AG04449 (cell line): Measurements from ENCODE around the gene OR1L6.
A peak's percentile ranks its signal among the peaks of the same experiment; 100 is the strongest.

Source experiments
- CTCF ChIA-PET: fragments of 350-600 bp; formaldehyde crosslinking; extraction: SDS; loops from one replicate; lab custom pipeline; 2021; ENCODE audit warnings: antibody characterized with exemption; lab: Yijun Ruan, JAX
- POLR2A ChIA-PET: fragments of 400-600, 350-600 bp; formaldehyde crosslinking; extraction: SDS; loops from one replicate; lab custom pipeline; 2020; ENCODE audit warnings: antibody characterized with exemption, inconsistent platforms; lab: Yijun Ruan, JAX
- DNase-seq: peaks from one replicate; pipeline ENCODE4 v3.0.0-alpha.2; 2010; ENCODE audit warnings: low read depth, low spot score
- H3K4me3 ChIP-seq: 2 replicates; pipeline ENCODE4 v1.5.1; 2011; ENCODE audit warnings: low read depth, mild to moderate bottlenecking, control low read depth, low read length
- TF ChIP-seq, protein P1 (sequence below): IDR thresholded peaks from one replicate; pipeline ENCODE4 v1.5.1; 2011; ENCODE audit warnings: mild to moderate bottlenecking, moderate library complexity, low read length, control low read depth, inconsistent platforms; ENCODE audit not compliant: insufficient read depth; ENCODE audit errors: missing control alignments

The OR1L6 gene

DNA sequence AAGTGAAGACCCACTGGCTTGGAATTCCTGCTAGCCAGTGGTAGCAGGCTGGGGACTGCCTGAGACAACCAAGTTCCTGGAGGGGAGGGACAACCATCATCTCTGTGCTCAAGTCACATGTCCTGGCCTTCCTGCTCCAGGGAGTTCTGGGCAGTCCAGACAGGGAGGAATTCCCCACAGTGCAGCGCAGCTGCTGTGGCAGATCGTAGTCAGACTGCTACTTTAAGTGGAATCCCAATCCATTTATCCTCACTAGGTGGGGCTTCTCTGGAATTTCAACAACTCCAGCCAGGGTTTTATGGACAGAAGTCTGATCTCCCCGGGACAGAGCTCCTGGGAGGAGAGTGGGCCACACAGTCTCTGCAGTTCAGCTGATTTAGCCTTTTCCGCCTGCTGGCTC is 25.7 kb downstream of the OR1L6 start:
- TF ChIP-seq, protein P1, sequence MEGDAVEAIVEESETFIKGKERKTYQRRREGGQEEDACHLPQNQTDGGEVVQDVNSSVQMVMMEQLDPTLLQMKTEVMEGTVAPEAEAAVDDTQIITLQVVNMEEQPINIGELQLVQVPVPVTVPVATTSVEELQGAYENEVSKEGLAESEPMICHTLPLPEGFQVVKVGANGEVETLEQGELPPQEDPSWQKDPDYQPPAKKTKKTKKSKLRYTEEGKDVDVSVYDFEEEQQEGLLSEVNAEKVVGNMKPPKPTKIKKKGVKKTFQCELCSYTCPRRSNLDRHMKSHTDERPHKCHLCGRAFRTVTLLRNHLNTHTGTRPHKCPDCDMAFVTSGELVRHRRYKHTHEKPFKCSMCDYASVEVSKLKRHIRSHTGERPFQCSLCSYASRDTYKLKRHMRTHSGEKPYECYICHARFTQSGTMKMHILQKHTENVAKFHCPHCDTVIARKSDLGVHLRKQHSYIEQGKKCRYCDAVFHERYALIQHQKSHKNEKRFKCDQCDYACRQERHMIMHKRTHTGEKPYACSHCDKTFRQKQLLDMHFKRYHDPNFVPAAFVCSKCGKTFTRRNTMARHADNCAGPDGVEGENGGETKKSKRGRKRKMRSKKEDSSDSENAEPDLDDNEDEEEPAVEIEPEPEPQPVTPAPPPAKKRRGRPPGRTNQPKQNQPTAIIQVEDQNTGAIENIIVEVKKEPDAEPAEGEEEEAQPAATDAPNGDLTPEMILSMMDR = no peak
- ChIA-PET POLR2A (no interaction called here), CTCF (no interaction called here)
- no peak overlapping the region for H3K4me3 ChIP-seq
- no peak for DNase-seq

DNA sequence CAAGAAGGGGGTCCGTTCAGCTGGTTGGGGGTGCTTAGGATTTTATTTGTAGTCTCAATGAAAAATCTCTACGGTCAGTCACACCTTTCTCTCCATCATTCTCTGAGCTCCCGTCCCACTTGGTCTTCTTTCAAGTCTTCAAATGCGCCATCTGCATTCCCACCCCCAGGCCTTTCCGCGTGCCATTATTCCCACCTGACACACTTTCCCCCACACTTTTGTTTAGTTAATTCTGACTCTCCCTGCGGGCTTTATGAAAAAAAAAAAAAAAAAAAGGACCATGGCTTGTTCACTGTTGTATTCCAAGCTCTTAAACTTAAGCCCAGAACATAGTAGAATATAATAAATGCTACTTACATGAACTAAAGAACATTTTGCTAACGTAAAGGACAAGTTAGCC is 34.9 kb downstream of the OR1L6 start:
- ChIA-PET POLR2A (no interaction called here), CTCF (interaction anchor here (0.6 to 1.6 kb wide), 2 partner anchors 277 to 427 kb away, joined by 3 to 4 read pairs; no protein-coding TSS in a partner anchor)
- H3K4me3 ChIP-seq = no peak overlapping the region
- TF ChIP-seq, protein P1 = no peak
- no peak for DNase-seq

GRCh38 chr9:122777935-122778627 is 36.0 kb downstream of the OR1L6 start:
- ChIA-PET POLR2A (no interaction called here), CTCF (interaction anchor here (1.6 to 2.1 kb wide), 2 partner anchors 32 to 278 kb away, joined by 4 to 5 read pairs; no protein-coding TSS in a partner anchor)
- H3K4me3 ChIP-seq = no peak overlapping the region
- DNase-seq = peak; percentile 12
- TF ChIP-seq, protein P1 = no peak

GRCh38 chr9:122779181-122779580 is 37.1 kb downstream of the OR1L6 start:
- TF ChIP-seq, protein P1 = no peak
- POLR2A ChIA-PET = no interaction called here
- CTCF ChIA-PET = interaction anchor here (2.1 kb wide), 1 partner anchor 31 kb away, joined by 5 read pairs; no protein-coding TSS in a partner anchor
- H3K4me3 ChIP-seq = no peak overlapping the region
- DNase-seq = no peak

DNA sequence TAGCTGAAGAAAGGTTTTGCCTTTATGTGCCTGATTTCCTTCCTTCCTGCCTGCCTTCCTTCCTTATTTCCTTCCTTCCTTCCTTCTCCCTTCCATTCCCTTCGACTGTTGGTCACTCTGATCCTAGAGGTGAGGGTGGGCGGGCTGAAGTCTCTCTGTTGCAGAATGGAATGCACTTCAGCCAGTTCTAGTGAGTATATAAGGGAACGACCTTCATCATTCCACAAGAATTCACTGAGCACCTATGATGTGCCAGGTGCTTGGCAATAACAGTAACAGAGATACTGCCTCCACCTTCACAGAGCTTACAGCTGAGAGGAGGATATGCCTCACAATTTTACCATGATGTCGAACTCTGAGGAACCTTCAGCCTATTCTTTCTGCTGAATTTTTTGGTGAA is 37.9 kb downstream of the OR1L6 start:
- ChIA-PET POLR2A (no interaction called here), CTCF (no interaction called here)
- no peak for DNase-seq

GRCh38 chr9:122781671-122782070 is 39.6 kb downstream of the OR1L6 start:
- ChIA-PET CTCF (no interaction called here), POLR2A (no interaction called here)
- TF ChIP-seq, protein P1 = no peak
- no peak for DNase-seq
- H3K4me3 ChIP-seq = no peak overlapping the region

More for the DNA sequence above, 37.9 kb downstream of the OR1L6 start:
- TF ChIP-seq, protein P1 = no peak
- H3K4me3 ChIP-seq = no peak overlapping the region
